ENCODE measurements around the gene TTC36. TPM values are rescaled to one million over a fixed set of nuclear protein-coding genes. Genes with fewer than 3 reads are reported as not detected.

The TTC36 gene
- total and polyA plus RNA-seq, 9 of the 15 experiments (the other 6 are each of a cell fraction or from before 2014, with no cell fraction given), result 0.22 to 0.23 TPM; not detected in 7

DNA sequence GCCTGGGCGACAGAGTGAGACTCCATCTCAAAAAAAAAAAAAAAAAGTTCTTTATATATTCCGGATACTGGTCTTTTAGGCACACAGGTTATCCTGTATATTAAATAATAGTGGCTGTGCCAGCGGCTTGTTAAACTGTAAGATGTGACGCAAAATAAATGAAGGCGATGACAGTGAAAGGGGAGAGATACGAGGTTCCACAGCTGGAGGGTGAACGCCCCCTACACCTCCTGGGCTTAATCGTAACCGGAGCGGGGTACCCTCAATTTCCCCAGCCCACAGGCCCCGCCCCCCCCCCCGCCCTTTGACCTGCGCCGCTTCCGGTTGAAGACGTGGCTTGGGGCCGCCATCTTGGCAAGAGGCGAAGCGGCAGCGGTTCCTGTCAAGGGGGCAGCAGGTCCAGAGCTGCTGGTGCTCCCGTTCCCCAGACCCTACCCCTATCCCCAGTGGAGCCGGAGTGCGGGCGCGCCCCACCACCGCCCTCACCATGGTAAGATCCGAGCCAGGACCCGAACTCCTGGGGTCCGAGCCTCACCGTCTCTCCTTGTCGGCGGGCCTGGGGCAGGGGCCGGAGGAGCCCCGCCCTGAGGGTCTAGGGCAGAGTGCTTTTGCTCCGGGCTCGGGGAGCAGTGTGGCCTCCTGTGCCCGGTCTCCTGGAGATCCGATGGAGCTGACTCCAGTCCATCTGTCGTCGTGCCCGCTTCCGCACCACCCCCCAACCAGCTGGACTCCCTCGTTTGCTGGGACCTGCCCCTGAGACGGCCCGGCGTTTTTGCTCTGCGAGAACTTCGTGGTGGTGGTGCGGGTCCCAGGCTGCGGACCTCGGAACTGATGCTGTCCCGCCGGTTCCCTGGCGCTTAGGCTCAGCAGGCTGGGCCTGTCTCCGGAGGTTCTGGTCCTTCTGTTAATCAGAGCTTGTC is 45.0 kb downstream of the TTC36 start, which contains the start of gene ARCN1 (continued):
- TF ChIP-seq, protein P1, sequence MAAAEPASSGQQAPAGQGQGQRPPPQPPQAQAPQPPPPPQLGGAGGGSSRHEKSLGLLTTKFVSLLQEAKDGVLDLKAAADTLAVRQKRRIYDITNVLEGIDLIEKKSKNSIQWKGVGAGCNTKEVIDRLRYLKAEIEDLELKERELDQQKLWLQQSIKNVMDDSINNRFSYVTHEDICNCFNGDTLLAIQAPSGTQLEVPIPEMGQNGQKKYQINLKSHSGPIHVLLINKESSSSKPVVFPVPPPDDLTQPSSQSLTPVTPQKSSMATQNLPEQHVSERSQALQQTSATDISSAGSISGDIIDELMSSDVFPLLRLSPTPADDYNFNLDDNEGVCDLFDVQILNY (CRISPR knock-in tag; IDR thresholded peaks at IDR 0.05), result no peak
- no peak for TF ChIP-seq TFAM (CRISPR knock-in tag; conservative IDR thresholded peaks at IDR 0.05)
- TF ChIP-seq MXI1 (IDR thresholded peaks at IDR 0.05; ENCODE audit: low read depth, low read length), result no peak
- no peak for TF ChIP-seq TEAD2 (tag; IDR thresholded peaks at IDR 0.05)
- TF ChIP-seq HIVEP1 (CRISPR knock-in tag; IDR thresholded peaks at IDR 0.05), result no peak
- TF ChIP-seq GTF2A2 (tag; IDR thresholded peaks at IDR 0.05), result no peak
- TF ChIP-seq CEBPB (tag; IDR thresholded peaks at IDR 0.05), result no peak
- no peak for TF ChIP-seq PRMT5 (CRISPR knock-in tag; IDR thresholded peaks at IDR 0.05)
- TF ChIP-seq, protein P2, sequence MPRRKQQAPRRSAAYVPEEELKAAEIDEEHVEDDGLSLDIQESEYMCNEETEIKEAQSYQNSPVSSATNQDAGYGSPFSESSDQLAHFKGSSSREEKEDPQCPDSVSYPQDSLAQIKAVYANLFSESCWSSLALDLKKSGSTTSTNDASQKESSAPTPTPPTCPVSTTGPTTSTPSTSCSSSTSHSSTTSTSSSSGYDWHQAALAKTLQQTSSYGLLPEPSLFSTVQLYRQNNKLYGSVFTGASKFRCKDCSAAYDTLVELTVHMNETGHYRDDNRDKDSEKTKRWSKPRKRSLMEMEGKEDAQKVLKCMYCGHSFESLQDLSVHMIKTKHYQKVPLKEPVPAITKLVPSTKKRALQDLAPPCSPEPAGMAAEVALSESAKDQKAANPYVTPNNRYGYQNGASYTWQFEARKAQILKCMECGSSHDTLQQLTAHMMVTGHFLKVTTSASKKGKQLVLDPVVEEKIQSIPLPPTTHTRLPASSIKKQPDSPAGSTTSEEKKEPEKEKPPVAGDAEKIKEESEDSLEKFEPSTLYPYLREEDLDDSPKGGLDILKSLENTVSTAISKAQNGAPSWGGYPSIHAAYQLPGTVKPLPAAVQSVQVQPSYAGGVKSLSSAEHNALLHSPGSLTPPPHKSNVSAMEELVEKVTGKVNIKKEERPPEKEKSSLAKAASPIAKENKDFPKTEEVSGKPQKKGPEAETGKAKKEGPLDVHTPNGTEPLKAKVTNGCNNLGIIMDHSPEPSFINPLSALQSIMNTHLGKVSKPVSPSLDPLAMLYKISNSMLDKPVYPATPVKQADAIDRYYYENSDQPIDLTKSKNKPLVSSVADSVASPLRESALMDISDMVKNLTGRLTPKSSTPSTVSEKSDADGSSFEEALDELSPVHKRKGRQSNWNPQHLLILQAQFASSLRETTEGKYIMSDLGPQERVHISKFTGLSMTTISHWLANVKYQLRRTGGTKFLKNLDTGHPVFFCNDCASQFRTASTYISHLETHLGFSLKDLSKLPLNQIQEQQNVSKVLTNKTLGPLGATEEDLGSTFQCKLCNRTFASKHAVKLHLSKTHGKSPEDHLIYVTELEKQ (CRISPR knock-in tag; IDR thresholded peaks at IDR 0.05), result no peak
- no peak for TF ChIP-seq ADNP (tag; IDR thresholded peaks at IDR 0.05)
- TF ChIP-seq HSF4 (CRISPR knock-in tag; IDR thresholded peaks at IDR 0.05; ENCODE audit: borderline replicate concordance), result no peak
- TF ChIP-seq NR3C1 (CRISPR knock-in tag; IDR thresholded peaks at IDR 0.05), result no peak
- TF ChIP-seq, protein P3, sequence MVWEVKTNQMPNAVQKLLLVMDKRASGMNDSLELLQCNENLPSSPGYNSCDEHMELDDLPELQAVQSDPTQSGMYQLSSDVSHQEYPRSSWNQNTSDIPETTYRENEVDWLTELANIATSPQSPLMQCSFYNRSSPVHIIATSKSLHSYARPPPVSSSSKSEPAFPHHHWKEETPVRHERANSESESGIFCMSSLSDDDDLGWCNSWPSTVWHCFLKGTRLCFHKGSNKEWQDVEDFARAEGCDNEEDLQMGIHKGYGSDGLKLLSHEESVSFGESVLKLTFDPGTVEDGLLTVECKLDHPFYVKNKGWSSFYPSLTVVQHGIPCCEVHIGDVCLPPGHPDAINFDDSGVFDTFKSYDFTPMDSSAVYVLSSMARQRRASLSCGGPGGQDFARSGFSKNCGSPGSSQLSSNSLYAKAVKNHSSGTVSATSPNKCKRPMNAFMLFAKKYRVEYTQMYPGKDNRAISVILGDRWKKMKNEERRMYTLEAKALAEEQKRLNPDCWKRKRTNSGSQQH (CRISPR knock-in tag; IDR thresholded peaks at IDR 0.05), result no peak
- TF ChIP-seq ILK (tag; IDR thresholded peaks at IDR 0.05; ENCODE audit: borderline replicate concordance, low read depth), result no peak
- TF ChIP-seq, protein P4, sequence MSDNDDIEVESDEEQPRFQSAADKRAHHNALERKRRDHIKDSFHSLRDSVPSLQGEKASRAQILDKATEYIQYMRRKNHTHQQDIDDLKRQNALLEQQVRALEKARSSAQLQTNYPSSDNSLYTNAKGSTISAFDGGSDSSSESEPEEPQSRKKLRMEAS (CRISPR knock-in tag; IDR thresholded peaks at IDR 0.05), result no peak
- no peak; the same call in 1 of the 2 replicates for TF ChIP-seq MTA3 (IDR thresholded peaks at IDR 0.05; ENCODE audit: borderline replicate concordance)
- no peak for TF ChIP-seq MYBL2 (IDR thresholded peaks at IDR 0.05; ENCODE audit: low read depth)
- no peak for TF ChIP-seq MYBL2 (CRISPR knock-in tag; IDR thresholded peaks at IDR 0.05; ENCODE audit: borderline replicate concordance)
- TF ChIP-seq MCM3 (IDR thresholded peaks at IDR 0.05), result no peak
- no peak for TF ChIP-seq PHF21A (IDR thresholded peaks at IDR 0.05; ENCODE audit: borderline replicate concordance, low read depth)
- no peak for TF ChIP-seq SRSF9 (IDR thresholded peaks at IDR 0.05; ENCODE audit: borderline replicate concordance, low read depth, low read length)
